GM12873 (cell line): ENCODE results near the gene NCOR2.

Experiments used
- TF ChIP-seq, protein P1 (sequence below): IDR thresholded peaks from 2 replicates; pipeline ENCODE4 v1.5.1; 2012; ENCODE audit warnings: low read depth, mild to moderate bottlenecking, moderate library complexity, low read length, control low read depth; ENCODE audit not compliant: insufficient read depth; ENCODE audit errors: missing control alignments

NCOR2 gene

DNA sequence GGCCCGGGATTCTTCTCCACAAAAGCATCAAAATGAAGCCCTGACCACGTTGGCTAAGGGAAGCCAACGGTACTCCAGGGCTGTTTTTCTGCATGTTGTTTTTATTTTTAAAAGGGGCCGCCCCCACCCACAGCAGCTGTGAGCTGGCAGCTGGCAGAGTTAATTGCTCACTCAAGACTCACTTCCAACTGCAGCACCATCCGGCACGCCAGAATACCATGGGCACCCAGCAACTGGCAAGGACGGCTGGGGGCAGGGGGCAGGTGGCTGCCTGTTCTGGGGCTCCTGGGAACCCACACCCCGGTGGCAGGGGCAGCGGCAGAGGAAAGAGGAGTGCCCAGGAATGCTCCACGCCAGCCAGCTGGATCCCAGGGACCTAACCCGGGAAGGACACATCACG lies 44.3 kb downstream of the NCOR2 start:
- TF ChIP-seq, protein P1, sequence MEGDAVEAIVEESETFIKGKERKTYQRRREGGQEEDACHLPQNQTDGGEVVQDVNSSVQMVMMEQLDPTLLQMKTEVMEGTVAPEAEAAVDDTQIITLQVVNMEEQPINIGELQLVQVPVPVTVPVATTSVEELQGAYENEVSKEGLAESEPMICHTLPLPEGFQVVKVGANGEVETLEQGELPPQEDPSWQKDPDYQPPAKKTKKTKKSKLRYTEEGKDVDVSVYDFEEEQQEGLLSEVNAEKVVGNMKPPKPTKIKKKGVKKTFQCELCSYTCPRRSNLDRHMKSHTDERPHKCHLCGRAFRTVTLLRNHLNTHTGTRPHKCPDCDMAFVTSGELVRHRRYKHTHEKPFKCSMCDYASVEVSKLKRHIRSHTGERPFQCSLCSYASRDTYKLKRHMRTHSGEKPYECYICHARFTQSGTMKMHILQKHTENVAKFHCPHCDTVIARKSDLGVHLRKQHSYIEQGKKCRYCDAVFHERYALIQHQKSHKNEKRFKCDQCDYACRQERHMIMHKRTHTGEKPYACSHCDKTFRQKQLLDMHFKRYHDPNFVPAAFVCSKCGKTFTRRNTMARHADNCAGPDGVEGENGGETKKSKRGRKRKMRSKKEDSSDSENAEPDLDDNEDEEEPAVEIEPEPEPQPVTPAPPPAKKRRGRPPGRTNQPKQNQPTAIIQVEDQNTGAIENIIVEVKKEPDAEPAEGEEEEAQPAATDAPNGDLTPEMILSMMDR, result no peak

DNA sequence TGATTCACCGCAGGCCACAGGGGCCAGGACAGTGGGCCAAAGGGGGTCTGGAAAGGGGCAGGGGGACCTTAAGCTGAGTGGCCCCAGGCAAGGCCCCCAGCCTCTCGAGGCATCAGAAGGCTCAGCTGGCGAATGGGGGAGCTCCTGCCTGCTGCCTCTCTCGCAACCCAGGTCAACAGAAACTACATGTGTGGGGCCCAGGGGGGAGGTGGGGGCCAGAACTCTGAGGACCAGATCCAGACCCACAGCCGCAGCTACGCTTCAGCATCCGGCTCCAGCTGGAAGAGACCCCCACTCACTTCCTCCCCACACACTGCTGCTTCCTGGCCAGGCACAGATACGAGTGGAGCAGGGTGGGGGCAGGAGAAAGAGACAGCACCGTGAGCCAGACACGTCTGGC lies 46.5 kb downstream of the NCOR2 start:
- TF ChIP-seq, protein P1, result no peak

DNA sequence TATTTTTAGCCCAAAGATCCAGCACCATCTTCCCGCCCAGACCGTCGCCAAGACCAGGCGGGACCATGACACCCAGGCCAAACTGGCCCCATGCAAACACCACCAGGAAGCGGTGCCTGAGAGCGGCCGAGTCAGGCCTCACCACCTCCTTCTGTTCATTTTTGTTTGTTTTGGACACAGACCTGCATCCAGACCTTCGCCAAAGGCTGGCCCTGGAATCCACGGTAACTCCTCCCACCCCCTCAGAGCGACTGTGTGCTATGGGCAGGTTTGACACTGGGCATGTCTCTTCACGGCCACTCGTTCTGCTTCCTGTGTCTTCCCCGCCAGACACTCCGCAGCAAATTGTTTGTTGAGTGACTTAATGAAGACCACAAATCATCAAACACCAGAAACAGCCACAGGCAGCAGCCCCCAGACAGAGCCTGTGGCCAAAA lies 47.1 kb downstream of the NCOR2 start:
- TF ChIP-seq, protein P1, result no peak

DNA sequence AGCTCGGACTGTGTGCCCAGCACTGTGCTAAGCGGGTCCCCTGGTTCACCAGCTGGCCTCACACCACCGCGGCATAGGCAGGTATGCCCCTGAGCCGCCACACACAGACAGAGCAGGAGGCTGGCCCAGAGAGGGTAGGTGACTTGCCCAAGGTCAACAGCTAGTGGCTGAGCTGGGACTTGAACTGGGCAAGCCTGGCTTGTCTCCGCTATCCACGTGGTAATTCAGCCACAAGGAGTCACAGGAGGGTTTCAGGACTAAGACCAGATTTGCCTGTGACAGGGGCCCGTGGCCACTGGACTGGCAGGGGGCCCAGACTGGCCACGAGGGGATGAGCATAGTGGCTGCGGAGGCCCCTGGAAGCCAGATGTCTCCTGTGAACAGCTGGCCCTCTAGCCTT lies 47.7 kb downstream of the NCOR2 start:
- TF ChIP-seq, protein P1, result no peak

DNA sequence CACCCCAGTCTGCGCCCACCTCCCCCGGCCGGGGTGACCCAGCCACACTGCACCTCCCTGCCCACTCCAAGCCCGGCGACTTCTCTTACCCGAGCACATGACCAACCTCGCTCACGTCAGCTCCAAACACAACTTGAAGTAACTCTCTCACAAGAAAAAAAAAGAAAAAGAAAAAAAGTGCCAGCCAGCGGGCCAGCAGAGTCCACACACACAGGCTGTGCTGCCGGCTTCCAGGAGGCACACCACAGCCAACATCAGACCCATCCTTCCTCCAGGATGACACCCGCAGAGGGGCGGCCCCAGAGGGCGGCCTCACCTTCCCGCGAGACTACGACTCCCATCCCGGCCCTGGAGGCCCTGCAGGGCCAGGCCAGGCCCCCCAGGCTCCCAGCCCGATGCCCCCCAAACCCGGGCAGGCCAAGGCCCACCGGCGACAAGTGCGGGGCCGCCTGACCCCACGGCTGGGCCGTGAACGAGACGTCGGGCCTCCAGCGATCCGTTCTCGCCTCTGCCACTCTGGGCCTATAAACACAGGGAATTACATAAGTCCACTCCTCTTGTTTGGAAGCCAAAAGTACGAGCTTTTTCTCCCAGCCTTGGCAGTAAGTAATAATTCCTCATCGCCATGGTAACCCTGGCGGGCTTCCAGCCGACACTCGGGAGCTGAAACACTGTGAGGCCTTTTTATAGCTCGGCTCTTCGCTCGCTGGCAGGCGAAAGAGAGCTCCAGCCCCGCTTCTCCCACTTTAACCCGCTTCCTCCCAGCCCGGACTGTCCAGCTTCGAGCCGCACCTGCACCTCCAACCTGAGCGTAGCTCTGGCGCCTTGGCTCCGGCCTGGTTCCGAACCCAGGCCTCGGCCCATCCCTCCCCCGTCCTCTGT lies 49.1 kb downstream of the NCOR2 start:
- TF ChIP-seq, protein P1, result no peak
